DMS 273 (cell line): ENCODE measurements around the gene TMEM131L.
"Not testable (repeated sequence)": the region's sequence is repeated elsewhere in the genome, so short reads cannot be mapped to it uniquely, and the experiment has no call there.

Experiments used
- DNase-seq: peaks from one replicate; lab custom pipeline; 2025; ENCODE audit not compliant: unreplicated experiment; lab: John Stamatoyannopoulos, UW

The TMEM131L gene, protein sequence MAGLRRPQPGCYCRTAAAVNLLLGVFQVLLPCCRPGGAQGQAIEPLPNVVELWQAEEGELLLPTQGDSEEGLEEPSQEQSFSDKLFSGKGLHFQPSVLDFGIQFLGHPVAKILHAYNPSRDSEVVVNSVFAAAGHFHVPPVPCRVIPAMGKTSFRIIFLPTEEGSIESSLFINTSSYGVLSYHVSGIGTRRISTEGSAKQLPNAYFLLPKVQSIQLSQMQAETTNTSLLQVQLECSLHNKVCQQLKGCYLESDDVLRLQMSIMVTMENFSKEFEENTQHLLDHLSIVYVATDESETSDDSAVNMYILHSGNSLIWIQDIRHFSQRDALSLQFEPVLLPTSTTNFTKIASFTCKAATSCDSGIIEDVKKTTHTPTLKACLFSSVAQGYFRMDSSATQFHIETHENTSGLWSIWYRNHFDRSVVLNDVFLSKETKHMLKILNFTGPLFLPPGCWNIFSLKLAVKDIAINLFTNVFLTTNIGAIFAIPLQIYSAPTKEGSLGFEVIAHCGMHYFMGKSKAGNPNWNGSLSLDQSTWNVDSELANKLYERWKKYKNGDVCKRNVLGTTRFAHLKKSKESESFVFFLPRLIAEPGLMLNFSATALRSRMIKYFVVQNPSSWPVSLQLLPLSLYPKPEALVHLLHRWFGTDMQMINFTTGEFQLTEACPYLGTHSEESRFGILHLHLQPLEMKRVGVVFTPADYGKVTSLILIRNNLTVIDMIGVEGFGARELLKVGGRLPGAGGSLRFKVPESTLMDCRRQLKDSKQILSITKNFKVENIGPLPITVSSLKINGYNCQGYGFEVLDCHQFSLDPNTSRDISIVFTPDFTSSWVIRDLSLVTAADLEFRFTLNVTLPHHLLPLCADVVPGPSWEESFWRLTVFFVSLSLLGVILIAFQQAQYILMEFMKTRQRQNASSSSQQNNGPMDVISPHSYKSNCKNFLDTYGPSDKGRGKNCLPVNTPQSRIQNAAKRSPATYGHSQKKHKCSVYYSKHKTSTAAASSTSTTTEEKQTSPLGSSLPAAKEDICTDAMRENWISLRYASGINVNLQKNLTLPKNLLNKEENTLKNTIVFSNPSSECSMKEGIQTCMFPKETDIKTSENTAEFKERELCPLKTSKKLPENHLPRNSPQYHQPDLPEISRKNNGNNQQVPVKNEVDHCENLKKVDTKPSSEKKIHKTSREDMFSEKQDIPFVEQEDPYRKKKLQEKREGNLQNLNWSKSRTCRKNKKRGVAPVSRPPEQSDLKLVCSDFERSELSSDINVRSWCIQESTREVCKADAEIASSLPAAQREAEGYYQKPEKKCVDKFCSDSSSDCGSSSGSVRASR (N-terminal part only)

DNA sequence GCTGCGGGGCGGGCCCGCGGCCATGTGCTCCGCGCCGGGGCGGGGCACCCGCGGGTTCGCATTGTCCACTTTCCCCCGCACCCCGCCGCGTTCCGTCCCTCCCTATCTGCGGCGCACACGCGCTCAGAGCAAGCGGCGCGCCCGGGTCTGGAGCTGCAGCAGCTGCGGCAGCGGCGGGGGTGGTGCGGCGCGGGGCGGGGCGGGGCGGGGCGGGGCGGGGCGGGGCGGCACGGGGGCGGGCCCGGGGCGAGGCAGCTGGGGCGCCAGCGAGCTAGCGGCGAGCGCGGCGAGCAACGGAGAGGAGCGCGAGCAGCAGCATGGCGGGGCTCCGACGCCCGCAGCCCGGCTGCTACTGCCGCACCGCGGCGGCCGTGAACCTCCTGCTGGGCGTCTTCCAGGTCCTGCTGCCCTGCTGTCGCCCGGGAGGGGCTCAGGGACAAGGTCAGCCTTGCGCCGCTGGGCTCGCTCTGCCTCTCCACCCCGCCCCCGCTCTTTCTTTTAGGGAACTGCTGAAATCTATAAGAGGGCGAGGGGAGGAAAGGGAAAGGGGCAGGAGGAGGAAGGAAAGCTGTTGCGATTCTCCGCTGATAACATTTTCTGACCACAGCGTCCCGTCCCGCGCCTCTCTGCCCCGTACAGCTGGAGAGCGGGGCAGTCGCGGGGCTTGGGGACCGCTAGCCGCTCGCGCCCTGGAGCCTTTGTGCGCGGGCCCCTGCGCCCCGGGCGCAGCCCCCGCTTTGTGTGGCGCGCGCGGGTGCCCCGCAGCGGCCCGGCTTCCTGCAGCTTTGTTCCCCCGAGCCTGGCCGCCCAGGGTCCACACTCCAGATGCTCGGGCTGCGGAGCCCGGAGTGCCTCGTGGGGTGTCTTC is at the start of gene TMEM131L:
Gene TMEM131L (plus strand): TSS at position 280 of the 868 bp plus-strand sequence. CDS start 38 bp downstream, at position 318.
- peak; percentile 86 for DNase-seq

DNA sequence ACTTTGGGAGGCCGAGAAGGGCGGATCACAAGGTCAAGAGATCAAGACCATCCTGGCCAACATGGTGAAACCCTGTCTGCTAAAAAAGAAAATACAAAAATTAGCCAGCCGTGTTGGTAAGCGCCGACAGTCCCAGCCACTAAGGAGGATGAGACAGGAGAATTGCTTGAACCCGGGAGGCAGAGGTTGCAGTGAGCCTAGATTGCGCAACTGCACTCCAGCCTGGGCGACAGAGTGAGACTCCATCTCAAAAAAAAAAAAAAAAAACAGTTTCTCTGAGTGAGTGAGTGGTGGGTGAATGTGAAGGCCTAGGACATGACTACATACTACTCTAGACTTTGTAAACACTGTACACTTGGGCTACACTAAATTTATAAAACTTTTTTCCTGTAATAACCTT is 49.7 kb upstream of the TMEM131L start:
- not testable (repeated sequence) for DNase-seq

DNA sequence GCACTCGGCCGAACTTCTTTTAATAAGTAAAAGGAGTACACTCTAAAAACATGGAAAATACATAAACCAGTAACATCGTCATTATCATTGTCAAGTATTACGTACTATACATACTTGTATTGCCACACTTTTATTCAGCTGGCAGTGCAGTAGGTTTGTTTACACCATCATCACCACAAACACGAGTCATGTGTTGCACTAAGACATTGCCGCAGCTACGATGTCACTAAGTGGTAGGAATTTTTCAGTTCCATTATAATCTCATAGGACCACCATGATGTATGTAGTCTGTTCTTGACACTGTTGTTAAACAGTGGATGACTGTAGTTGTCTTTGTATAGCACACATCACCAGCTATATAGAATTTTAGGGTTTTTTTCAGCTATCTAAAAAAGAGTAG is 48.0 kb upstream of the TMEM131L start:
- DNase-seq: no peak

DNA sequence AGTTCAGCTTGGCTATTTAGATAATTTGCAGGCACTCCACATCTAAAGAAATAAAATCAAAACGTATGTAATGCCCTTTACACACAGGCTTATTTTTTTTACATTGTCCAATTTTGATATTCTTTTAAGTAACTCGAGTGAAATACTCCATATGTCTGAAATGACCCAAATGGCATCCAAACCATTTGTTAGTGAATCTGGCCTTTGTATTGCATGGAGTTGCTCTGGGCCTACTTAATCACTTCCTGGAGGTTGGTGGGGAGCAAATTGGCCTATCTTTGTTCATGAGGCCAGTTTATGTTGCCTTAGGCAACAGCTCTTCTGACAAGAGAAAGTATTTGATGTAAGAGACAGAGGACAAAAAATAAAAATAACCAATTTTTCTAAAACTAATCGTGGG is 47.6 kb upstream of the TMEM131L start:
- DNase-seq: no peak

DNA sequence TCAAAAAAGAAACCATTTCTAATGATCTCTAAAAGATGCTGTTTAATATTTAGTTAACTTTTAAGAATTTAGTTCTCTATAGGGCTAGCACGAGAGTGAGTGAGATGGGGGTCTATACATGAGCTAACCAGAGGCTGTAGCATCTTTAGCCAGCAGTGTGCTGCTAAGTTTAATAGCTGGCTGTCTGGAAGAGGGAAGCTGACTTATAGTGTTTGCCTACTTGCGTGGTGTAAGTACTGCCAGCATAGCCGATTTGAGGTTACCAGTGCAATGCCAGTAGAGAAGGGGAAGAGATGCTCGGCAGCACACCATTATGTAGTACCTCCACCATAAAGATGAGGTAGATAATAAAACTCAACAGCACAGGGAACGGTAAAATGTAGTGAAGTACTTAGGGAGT is 47.1 kb upstream of the TMEM131L start:
- DNase-seq: no peak

DNA sequence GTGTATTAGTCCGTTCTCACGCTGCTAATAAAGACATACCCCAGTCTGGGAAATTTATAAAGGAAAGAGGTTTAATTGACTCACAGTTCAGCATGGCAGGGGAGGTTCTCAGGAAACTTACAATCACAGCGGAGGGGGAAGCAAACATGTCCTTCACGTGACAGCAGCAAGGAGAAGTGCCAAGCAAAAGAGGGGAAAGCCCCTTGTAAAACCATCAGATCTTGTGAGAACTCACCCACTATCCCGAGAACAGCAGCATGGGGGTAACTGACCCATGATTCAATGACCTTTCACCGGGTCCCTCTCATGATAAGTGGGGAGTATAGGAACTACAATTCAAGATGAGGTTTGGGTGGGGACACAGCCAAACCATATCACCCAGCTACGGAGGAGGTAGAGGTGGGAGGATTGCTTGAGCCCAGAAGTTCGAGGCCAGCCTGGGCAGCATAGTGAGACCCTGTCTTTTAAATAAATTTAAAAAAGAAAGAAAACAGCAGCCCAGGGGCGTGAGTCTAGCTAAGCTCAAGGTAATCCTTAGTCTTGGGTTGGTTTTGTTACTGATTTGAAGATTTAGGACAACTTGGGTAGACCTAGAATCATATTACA is 46.4 kb upstream of the TMEM131L start:
- DNase-seq: no peak

DNA sequence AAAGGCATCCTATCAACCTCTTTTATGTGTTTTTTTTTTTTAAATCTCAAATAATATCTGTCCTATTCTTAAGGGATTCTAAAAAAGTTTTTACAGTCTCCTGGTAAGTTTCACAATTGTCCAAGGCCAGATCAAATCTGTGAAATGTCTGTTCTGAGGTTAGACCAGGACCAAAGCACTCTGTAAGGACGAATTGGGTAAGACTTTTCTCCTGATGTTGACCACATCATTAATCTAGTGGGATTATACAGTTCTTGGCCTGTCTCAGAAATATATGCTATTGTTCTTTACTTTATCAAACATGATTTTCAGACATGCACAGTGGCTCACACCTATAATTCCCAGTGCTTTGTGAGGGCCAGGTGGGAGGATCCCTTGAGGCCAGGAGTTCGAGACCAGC is 45.8 kb upstream of the TMEM131L start:
- no peak for DNase-seq

DNA sequence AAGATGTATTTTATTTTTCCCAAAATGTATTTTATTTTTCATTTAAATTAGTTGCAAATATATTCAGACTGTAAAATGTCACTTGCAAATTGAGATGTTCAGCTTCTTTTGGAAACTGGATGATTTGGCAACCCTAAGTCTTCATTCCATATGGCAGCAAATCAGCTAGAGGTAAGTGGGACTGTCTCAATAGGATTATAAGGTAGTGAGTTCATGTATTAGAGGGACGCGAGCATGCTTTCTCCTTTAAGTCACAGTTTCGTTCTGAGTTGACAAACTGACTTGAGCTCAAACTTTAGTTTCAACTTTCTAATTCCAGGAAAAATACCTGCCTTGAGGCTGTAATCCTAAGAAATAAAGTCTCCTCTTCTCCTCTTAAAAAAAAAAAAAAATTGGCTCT is 44.2 kb upstream of the TMEM131L start:
- DNase-seq: peak; percentile 2

DNA sequence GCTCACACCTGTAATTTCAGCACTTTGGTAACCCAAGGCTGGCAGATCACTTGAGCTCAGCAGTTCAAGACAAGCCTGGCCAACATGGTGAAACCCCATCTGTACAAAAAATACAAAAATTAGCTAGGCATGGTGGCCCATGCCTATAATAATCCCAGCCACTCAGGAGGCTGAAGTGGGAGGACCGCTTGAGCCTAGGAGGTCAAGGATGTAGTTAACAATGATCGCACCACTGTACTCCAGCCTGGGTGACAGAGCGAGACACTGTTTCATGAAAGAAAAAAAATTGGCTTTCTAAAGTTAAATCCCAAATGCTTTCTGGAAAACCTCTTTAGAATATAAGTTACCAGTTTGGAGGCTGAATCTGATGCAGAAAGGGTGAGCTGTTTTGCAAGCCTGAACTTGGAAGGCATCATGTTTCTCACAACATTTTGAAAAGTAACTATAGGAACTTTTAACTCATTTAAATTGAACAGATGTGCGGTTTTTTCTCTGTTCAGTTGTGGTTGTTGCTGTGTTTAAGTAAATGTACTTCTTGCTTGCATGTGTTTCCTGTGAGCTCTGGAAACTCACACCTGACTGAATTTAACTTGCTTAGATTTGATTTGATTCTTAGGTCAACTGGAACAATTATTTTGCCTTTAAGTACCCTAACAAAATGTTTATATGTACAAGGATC is 39.8 kb upstream of the TMEM131L start:
- peak; percentile 18 for DNase-seq

DNA sequence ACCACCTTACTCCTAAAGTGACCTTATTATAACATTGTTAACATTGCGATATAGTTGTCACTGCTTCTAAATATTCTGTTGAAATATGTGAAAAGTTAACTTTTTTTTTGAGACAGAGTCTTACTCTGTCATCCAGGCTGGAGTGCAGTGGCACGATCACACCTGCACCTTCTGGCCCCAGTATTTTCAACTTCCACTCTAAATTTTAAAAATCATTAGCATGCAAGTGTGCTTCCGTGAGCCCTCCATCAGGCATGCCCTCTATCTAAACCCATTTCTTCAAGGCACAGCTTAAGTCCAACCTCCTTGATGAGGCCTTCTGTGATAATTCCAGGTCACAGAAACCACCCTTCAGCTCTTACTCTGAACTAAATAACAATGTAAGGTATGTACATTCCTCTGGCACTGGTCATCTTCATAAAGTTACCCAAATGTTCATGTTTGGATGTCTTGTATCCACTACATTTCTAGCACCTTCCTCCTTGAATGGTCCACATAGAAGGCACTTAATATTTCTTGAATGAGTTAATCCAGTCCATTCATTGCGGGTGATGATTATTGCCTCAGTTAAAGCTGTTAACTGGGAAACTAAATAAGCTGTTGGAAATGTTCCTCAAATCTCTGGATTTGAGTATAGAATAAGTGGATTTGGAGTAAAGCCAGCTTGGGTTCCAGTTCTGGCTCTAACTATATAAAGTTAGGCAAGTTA is 38.6 kb upstream of the TMEM131L start:
- DNase-seq: no peak

DNA sequence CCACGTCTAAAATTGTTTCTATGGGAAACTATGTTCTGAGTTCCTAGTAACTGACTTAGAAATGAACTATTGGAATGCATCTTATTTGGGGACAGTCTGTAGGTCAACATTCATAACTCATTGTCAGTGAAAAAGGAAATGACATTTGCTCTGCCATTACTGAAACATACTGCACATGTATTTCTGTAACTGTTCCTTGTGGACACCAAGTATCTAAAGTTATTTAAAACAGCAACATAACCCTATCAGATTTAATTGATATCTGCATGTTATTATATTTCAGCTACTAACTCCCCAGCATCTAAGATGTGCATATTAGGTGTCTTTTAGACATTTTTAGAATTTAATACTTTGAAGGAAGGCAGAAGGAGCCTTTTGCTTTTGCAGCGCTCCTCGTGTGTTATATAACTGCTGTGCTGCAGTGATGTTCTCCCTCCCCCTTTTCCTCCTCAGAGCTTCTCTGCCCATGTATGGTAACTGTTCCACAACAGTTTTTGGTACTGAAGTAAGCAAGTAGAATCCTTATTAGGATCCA is 37.2 kb upstream of the TMEM131L start:
- no peak for DNase-seq

DNA sequence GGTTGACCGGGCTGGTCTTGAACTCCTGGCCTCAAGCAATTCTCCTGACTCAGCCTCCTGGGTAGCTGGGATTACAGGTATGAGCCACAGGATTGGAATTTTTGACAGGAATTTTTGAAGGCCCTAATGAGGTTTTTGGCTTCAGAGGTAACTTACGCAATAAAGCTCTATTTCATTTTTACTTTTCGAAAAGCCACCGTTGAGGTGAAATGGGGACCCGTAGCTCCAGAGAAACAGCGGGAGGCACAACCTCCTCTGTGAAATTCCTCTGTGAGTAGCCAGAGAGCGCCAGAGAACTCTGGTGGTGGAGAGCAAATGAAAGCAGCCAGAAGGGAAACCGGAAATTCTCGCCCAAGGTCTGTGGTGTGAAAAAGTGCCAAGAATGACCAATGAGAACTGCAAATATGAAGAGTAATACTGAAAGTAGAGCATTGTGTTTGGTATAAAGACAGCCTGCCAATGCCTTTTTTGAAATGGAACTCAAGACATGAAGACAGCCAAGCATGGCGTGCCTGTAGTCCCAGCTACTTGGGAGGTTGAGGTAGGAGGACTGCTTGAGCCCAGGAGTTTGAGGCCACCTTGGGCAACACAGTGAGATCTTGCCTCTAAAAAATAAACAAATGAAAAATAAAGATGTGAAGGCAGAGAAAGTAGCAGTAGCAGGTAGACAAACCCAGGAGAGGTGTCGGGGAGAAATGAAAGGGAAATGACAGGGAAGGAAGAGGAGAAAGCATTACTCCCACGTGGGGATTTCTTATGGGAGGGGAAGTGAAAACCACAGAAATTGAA is 33.0 kb upstream of the TMEM131L start:
- DNase-seq: peak; percentile 70

DNA sequence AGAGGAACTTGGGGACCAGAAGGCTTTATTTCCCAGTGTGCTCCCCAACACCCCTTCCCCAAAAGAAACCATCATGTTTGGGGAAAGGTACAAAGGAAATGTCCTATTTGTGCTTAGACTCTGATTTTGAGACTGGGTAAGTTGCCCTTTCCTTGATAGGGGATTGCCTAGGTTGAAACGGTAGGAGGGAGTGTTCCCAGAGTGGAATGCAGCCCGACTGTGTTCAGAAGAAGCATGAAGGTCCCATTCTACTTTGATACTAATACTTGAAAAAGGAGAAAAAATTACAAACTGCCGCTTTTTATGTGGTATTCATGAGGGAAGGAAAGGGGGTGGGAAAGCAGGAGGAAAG is 32.4 kb upstream of the TMEM131L start:
- DNase-seq: no peak

DNA sequence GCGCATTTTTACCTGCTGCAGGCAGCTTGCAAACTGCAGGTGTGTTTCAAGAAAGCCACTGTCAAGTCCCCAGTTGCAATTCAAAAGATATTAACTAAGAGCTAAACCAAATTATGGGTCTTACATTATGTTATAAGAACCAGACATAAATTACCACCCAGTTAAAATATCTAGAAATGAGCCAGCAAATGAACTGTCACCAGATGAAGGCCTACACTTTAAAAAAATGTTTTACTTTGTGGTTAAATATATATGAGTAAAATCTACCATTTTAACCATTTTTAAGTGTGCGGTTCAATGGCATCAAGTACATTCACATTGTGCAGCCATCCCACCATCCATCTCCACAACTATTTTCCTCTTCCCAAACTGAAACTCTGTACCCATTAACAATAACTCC is 32.0 kb upstream of the TMEM131L start:
- no peak for DNase-seq

DNA sequence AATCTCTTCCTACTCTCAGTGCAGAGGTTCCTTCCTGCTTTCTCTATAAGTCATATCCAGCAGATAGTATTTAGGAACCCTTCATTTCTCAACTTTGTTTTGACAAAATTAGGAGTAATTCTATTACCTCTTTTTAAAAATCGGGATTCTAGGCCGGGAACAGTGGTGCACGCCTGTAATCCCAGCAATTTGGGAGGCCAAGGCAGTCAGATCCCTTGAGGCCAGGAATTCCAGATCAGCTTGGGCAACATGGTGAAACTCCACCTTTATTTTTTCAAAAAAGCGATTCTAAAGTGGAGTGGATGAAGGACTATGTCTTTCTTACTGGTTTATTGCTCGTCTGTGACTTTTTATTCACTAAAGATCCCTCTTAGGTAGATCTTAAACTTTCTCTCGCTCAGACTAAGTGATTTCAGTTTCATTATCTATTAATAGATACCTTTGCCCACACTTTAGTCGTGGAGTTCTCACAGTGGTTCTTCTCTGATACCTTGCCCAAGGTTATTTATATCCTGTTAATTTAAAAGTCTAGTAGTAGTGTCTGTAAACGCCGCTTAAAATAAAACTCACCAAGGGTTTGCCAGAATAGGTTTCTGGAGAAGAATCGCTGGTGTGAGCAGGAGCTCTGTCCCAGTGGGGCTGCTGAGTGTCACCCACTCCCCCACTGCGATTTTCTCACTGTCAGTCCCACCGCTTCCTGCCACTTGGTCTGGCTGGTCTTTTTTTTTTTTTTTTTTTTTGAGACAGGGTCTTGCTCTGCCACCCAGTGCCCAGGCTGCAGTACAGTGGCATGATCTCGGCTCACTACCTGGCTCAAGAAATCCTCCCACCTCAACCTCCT is 27.0 kb upstream of the TMEM131L start:
- DNase-seq: no peak

DNA sequence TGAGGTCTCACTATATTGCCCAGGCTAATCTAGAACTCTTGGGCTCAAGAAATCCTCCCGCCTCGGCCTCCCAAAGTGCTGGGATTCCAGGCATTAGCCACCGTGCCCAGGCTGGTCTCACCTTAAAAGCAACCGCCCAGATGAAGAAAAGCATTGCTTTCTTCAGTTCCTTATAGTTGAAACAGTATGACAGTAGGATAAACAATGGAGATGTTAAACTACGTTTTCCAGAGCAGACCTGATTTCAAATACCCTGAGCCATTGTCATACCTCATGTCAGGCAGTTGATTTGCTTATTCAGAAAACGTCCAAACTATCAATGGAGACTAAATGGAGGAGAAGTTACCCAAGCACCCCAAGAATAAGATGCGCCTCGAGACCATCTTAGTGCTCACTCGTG is 26.3 kb upstream of the TMEM131L start:
- DNase-seq: no peak

DNA sequence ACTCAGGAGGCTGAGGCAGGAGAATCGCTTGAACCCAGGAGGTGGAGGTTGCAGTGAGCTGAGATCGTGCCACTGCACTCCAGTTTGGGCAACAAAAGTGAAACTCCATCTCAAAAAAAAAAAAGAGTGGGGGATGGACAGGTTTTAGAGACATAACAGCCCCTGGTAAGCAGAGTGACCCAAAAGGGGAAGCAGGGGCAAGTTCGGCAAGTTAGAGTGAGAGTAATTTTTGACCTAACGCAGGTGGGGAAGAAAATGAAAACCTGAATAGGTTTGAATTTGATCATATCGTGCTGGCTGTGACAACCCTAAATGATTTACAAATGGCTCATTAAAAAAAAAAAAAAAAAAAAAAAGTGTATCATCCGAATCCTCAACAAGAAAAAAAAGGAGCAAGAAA is 25.7 kb upstream of the TMEM131L start:
- DNase-seq: no peak
